Mesendoderm (in vitro differentiated cells): ENCODE measurements around the gene CTCFL.

Source experiments
- DNase-seq: peaks from one replicate; pipeline ENCODE4 v3.0.0; 2013
- H2AK5ac ChIP-seq: 2 replicates; pipeline ENCODE4 v1.6.1; 2013; ENCODE audit warnings: low read length, inconsistent platforms
- H2BK120ac ChIP-seq: 2 replicates; pipeline ENCODE4 v1.6.1; 2013; ENCODE audit warnings: low read depth, mild to moderate bottlenecking, low read length, moderate library complexity, mixed read lengths
- H2BK15ac ChIP-seq: replicated peaks from 2 replicates; pipeline ENCODE4 v1.6.1; 2013; ENCODE audit warnings: low read depth, mild to moderate bottlenecking, moderate library complexity
- H2BK5ac ChIP-seq: 2 replicates; pipeline ENCODE4 v1.6.1; 2013; ENCODE audit warnings: low read length, inconsistent platforms
- H3K18ac ChIP-seq: 2 replicates; pipeline ENCODE4 v1.6.1; 2013; ENCODE audit warnings: mild to moderate bottlenecking, low read length, mixed read lengths
- H3K23ac ChIP-seq: one replicate; pipeline ENCODE4 v1.6.1; 2013; ENCODE audit warnings: low read length
- H3K27ac ChIP-seq: 2 replicates; pipeline ENCODE4 v1.5.1; 2013; ENCODE audit warnings: low read depth, mild to moderate bottlenecking, inconsistent platforms, low read length, moderate library complexity
- H3K27me3 ChIP-seq: 2 replicates; pipeline ENCODE4 v1.6.1; 2013; ENCODE audit warnings: low read length, control low read depth, mild to moderate bottlenecking, inconsistent platforms; ENCODE audit not compliant: insufficient read depth, poor library complexity
- H3K36me3 ChIP-seq: 2 replicates; pipeline ENCODE4 v1.6.1; 2013; ENCODE audit warnings: low read length, inconsistent platforms; ENCODE audit not compliant: control insufficient read depth, insufficient read depth
- H3K4ac ChIP-seq: one replicate; pipeline ENCODE4 v1.6.1; 2013; ENCODE audit warnings: low read depth, mild to moderate bottlenecking, low read length, moderate library complexity
- H3K4me1 ChIP-seq: 2 replicates; pipeline ENCODE4 v1.6.1; 2013; ENCODE audit warnings: low read depth, low read length, inconsistent platforms; ENCODE audit not compliant: control insufficient read depth
- H3K4me2 ChIP-seq: 2 replicates; pipeline ENCODE4 v1.6.1; 2013; ENCODE audit warnings: low read length
- H3K4me3 ChIP-seq: 2 replicates; pipeline ENCODE4 v1.5.1; 2013; ENCODE audit warnings: mild to moderate bottlenecking, low read length
- H3K56ac ChIP-seq: one replicate; pipeline ENCODE4 v1.6.1; 2013; ENCODE audit warnings: low read length
- H3K79me1 ChIP-seq: 2 replicates; pipeline ENCODE4 v1.6.1; 2013; ENCODE audit warnings: low read length, inconsistent platforms
- H3K79me2 ChIP-seq: 2 replicates; pipeline ENCODE4 v1.6.1; 2013; ENCODE audit warnings: mild to moderate bottlenecking, low read length; ENCODE audit not compliant: control insufficient read depth, insufficient read depth
- H3K9ac ChIP-seq: 2 replicates; pipeline ENCODE4 v1.6.1; 2013; ENCODE audit warnings: low read length, inconsistent platforms
- H4K5ac ChIP-seq: one replicate; pipeline ENCODE4 v1.6.1; 2013; ENCODE audit warnings: low read length
- H4K8ac ChIP-seq: one replicate; pipeline ENCODE4 v1.6.1; 2013; ENCODE audit warnings: low read depth, mild to moderate bottlenecking, control low read depth, low read length, moderate library complexity
- WGBS: extraction: QIAGEN DNeasy Blood & Tissue Kit; methylation state at CpG from one replicate; pipeline ENCODE4 v1.1.7; 2013; ENCODE audit warnings: low lambda C conversion rate, missing lambda C conversion rate; ENCODE audit not compliant: insufficient coverage; ENCODE audit errors: extremely low coverage; 5-methylcytosine and 5-hydroxymethylcytosine counted together

CTCFL gene

GRCh38 chr20:57509665-57510237 lies 15.2 kb downstream of the CTCFL start:
- Histone ChIP-seq H3K79me2 (no peaks in the 10 kb centered on the region), H3K4me2 (no peak overlapping the region), H4K8ac (no peak overlapping the region), H3K79me1 (no peaks in the 10 kb centered on the region), H3K9ac (no peak overlapping the region), H3K56ac (no peak overlapping the region), H3K4ac (no peak overlapping the region), H3K18ac (no peak overlapping the region), H2BK5ac (no peak overlapping the region), H3K27me3 (no peaks in the 10 kb centered on the region), H3K4me1 (no peaks in the 10 kb centered on the region), H3K23ac (no peak overlapping the region), H3K36me3 (no peaks in the 10 kb centered on the region), H2BK120ac (no peak overlapping the region), H2AK5ac (no peak overlapping the region), H4K5ac (no peak overlapping the region), H2BK15ac (no peak overlapping the region), H3K4me3 (no peak overlapping the region), H3K27ac (no peak overlapping the region)
- DNase-seq, result peak; percentile 40
- no CpG with 5 or more reads among the region's 5 CpGs for WGBS

- no peak overlapping the region for H2BK15ac ChIP-seq
- H3K56ac ChIP-seq, result no peak overlapping the region
- no peak overlapping the region for H4K5ac ChIP-seq
- H3K23ac ChIP-seq, result no peak overlapping the region
- H3K27me3 ChIP-seq, result no peaks in the 10 kb centered on the region
- WGBS, result no CpG with 5 or more reads among the region's 5 CpGs
- H3K4me2 ChIP-seq, result no peak overlapping the region
- H3K4ac ChIP-seq, result no peak overlapping the region
- H3K79me1 ChIP-seq, result no peaks in the 10 kb centered on the region
- H3K79me2 ChIP-seq, result no peaks in the 10 kb centered on the region
- no peak overlapping the region for H3K9ac ChIP-seq
- no peak overlapping the region for H3K27ac ChIP-seq
- no peak overlapping the region for H3K18ac ChIP-seq
- H3K4me3 ChIP-seq, result no peak overlapping the region
- no peak overlapping the region for H2BK5ac ChIP-seq
- H3K36me3 ChIP-seq, result no peaks in the 10 kb centered on the region
- no peak for DNase-seq
- H4K8ac ChIP-seq, result no peak overlapping the region
- no peaks in the 10 kb centered on the region for H3K4me1 ChIP-seq
- H2AK5ac ChIP-seq, result no peak overlapping the region
- H2BK120ac ChIP-seq, result no peak overlapping the region
These were observed 16.1 kb downstream of the CTCFL start for GRCh38 chr20:57508831-57509230.

GRCh38 chr20:57508381-57508780 lies 16.6 kb downstream of the CTCFL start:
- no CpG with 5 or more reads among the region's 8 CpGs for WGBS
- Histone ChIP-seq H3K4me2 (no peak overlapping the region), H2BK15ac (no peak overlapping the region), H3K56ac (no peak overlapping the region), H3K27me3 (no peaks in the 10 kb centered on the region), H3K36me3 (no peaks in the 10 kb centered on the region), H3K9ac (no peak overlapping the region), H3K4me3 (no peak overlapping the region), H2BK5ac (no peak overlapping the region), H3K79me1 (no peaks in the 10 kb centered on the region), H3K4ac (no peak overlapping the region), H4K5ac (no peak overlapping the region), H3K23ac (no peak overlapping the region), H3K27ac (no peak overlapping the region), H3K79me2 (no peaks in the 10 kb centered on the region), H3K4me1 (no peaks in the 10 kb centered on the region), H3K18ac (no peak overlapping the region), H2BK120ac (no peak overlapping the region), H2AK5ac (no peak overlapping the region), H4K8ac (no peak overlapping the region)
- no peak for DNase-seq

- Histone ChIP-seq H3K79me2 (no peaks in the 10 kb centered on the region), H3K4me2 (no peak overlapping the region), H3K4me3 (no peak overlapping the region), H3K27me3 (no peaks in the 10 kb centered on the region), H3K18ac (no peak overlapping the region), H3K79me1 (no peaks in the 10 kb centered on the region), H2AK5ac (no peak overlapping the region), H2BK120ac (no peak overlapping the region), H4K5ac (no peak overlapping the region), H3K27ac (no peak overlapping the region), H3K36me3 (no peaks in the 10 kb centered on the region), H4K8ac (no peak overlapping the region), H3K56ac (no peak overlapping the region), H3K9ac (no peak overlapping the region), H3K4ac (no peak overlapping the region), H2BK5ac (no peak overlapping the region), H2BK15ac (no peak overlapping the region), H3K23ac (no peak overlapping the region), H3K4me1 (no peaks in the 10 kb centered on the region)
- no peak for DNase-seq
- no CpG with 5 or more reads among the region's 6 CpGs for WGBS
These were observed 17.5 kb downstream of the CTCFL start for GRCh38 chr20:57507477-57507876.

GRCh38 chr20:57505979-57506378 lies 19.0 kb downstream of the CTCFL start:
- no peaks in the 10 kb centered on the region for H3K27me3 ChIP-seq
- no peak overlapping the region for H3K56ac ChIP-seq
- WGBS, result no CpG with 5 or more reads among the region's 6 CpGs
- H3K4me1 ChIP-seq, result no peaks in the 10 kb centered on the region
- no peaks in the 10 kb centered on the region for H3K79me1 ChIP-seq
- no peaks in the 10 kb centered on the region for H3K36me3 ChIP-seq
- no peak overlapping the region for H2BK5ac ChIP-seq
- no peak overlapping the region for H4K5ac ChIP-seq
- no peak overlapping the region for H3K23ac ChIP-seq
- H3K27ac ChIP-seq, result no peak overlapping the region
- no peak overlapping the region for H4K8ac ChIP-seq
- no peak overlapping the region for H3K4ac ChIP-seq
- H3K4me2 ChIP-seq, result no peak overlapping the region
- H3K4me3 ChIP-seq, result no peak overlapping the region
- no peak overlapping the region for H2BK15ac ChIP-seq
- DNase-seq, result no peak
- no peak overlapping the region for H2AK5ac ChIP-seq
- no peak overlapping the region for H2BK120ac ChIP-seq
- no peak overlapping the region for H3K18ac ChIP-seq
- H3K9ac ChIP-seq, result no peak overlapping the region
- H3K79me2 ChIP-seq, result no peaks in the 10 kb centered on the region

- Histone ChIP-seq H3K18ac (no peak overlapping the region), H3K4me1 (no peaks in the 10 kb centered on the region), H4K8ac (no peak overlapping the region), H3K9ac (no peak overlapping the region), H2BK5ac (no peak overlapping the region), H2BK120ac (no peak overlapping the region), H3K56ac (no peak overlapping the region), H2AK5ac (no peak overlapping the region), H3K23ac (no peak overlapping the region), H3K4ac (no peak overlapping the region), H3K79me2 (no peaks in the 10 kb centered on the region), H2BK15ac (no peak overlapping the region), H3K4me3 (no peak overlapping the region), H3K27me3 (no peaks in the 10 kb centered on the region), H4K5ac (no peak overlapping the region), H3K4me2 (no peak overlapping the region), H3K79me1 (no peaks in the 10 kb centered on the region), H3K36me3 (no peaks in the 10 kb centered on the region), H3K27ac (no peak overlapping the region)
- DNase-seq, result no peak
- no CpG with 5 or more reads among the region's 6 CpGs for WGBS
These were observed 20.5 kb downstream of the CTCFL start for GRCh38 chr20:57504411-57504810.
